Neural cell (in vitro differentiated cells): ENCODE results near the gene GNG4. TPM values are rescaled to one million over a fixed set of nuclear protein-coding genes. Genes with fewer than 3 reads are reported as not detected.

ENCODE experiments used
- H2AFZ ChIP-seq: fragments of 200-600, 300-800 bp; sonication (generic), shearing (Covaris generic); 2 replicates; pipeline ENCODE4 v1.6.0; 2014; ENCODE audit warnings: low read depth, mild to moderate bottlenecking, antibody characterized with exemption, low read length, moderate library complexity
- H3F3A ChIP-seq: fragments of 200-600 bp; shearing (Covaris generic); 2 replicates; pipeline ENCODE4 v1.6.1; 2016; ENCODE audit warnings: mild to moderate bottlenecking, moderate library complexity, mixed read lengths, antibody characterized with exemption, low read length; ENCODE audit not compliant: insufficient read depth, poor library complexity, severe bottlenecking
- H3K27ac ChIP-seq: fragments of 200-600, 300-800 bp; sonication (generic), shearing (Covaris generic); 2 replicates; pipeline ENCODE4 v1.5.1; 2014; ENCODE audit warnings: mild to moderate bottlenecking, low read length, moderate library complexity
- H3K27me3 ChIP-seq: fragments of 300-800, 200-600 bp; sonication (generic), shearing (Covaris generic); 2 replicates; pipeline ENCODE4 v1.6.0; 2014; ENCODE audit warnings: mild to moderate bottlenecking, low read depth, low read length, moderate library complexity; ENCODE audit not compliant: insufficient read depth
- H3K36me3 ChIP-seq: fragments of 300-800, 200-600 bp; sonication (generic), shearing (Covaris generic); 2 replicates; pipeline ENCODE4 v1.5.1; 2014; ENCODE audit warnings: mild to moderate bottlenecking, antibody characterized with exemption, low read length, moderate library complexity; ENCODE audit not compliant: insufficient read depth
- H3K4me2 ChIP-seq: fragments of 300-800, 200-600 bp; sonication (generic), shearing (Covaris generic); 2 replicates; pipeline ENCODE4 v1.6.0; 2014; ENCODE audit warnings: mild to moderate bottlenecking, low read length
- H3K4me3 ChIP-seq: fragments of 300-800, 200-600 bp; sonication (generic), shearing (Covaris generic); 2 replicates; pipeline ENCODE4 v1.5.1; 2014; ENCODE audit warnings: mild to moderate bottlenecking, low read length, moderate library complexity
- H3K79me2 ChIP-seq: fragments of 200-600 bp; shearing (Covaris generic); replicated peaks from 2 replicates; pipeline ENCODE4 v1.6.0; 2014; ENCODE audit warnings: mild to moderate bottlenecking, low read length, moderate library complexity; ENCODE audit not compliant: insufficient read depth
- H3K9ac ChIP-seq: fragments of 300-800, 200-600 bp; sonication (generic), shearing (Covaris generic); 2 replicates; pipeline ENCODE4 v1.6.1; 2016; ENCODE audit warnings: mild to moderate bottlenecking, low read length, mixed read lengths
- H3K9me2 ChIP-seq: fragments of 200-600 bp; shearing (Covaris generic); 2 replicates; pipeline ENCODE4 v1.6.1; 2016; ENCODE audit warnings: mild to moderate bottlenecking, low read length, mixed read lengths; ENCODE audit not compliant: insufficient read depth
- H3K9me3 ChIP-seq: fragments of 200-600, 300-800 bp; sonication (generic), shearing (Covaris generic); 2 replicates; pipeline ENCODE4 v1.6.1; 2016; ENCODE audit warnings: mild to moderate bottlenecking, mixed run types, low read length, moderate library complexity, mixed read lengths
- H4K20me1 ChIP-seq: fragments of 200-600 bp; shearing (Covaris generic); 2 replicates; pipeline ENCODE4 v1.6.1; 2016; ENCODE audit warnings: mild to moderate bottlenecking, mixed run types; ENCODE audit not compliant: insufficient read depth
- EP300 ChIP-seq: fragments of 450-650 bp; conservative IDR thresholded peaks from 2 replicates; pipeline ENCODE4 v1.6.1; 2014; ENCODE audit warnings: antibody characterized with exemption, mild to moderate bottlenecking, moderate library complexity; ENCODE audit not compliant: poor library complexity, severe bottlenecking
- EZH2 ChIP-seq: fragments of 200-600, 300-800 bp; shearing (Covaris generic), sonication (generic); IDR thresholded peaks from 2 replicates; pipeline ENCODE4 v1.6.1; 2014; ENCODE audit warnings: antibody characterized with exemption, low read length, borderline replicate concordance, mild to moderate bottlenecking; ENCODE audit not compliant: insufficient read depth, poor library complexity, severe bottlenecking
- MXI1 ChIP-seq: fragments of 450-650 bp; conservative IDR thresholded peaks from 2 replicates; pipeline ENCODE4 v1.6.1; 2014; ENCODE audit warnings: antibody characterized with exemption, mild to moderate bottlenecking; ENCODE audit not compliant: poor library complexity, severe bottlenecking
- POLR2AphosphoS5 ChIP-seq: IDR thresholded peaks from 2 replicates; pipeline ENCODE4 v1.6.1; 2012
- RAD21 ChIP-seq: fragments of 450-650 bp; conservative IDR thresholded peaks from 2 replicates; pipeline ENCODE4 v1.6.1; 2014; ENCODE audit warnings: antibody characterized with exemption, mild to moderate bottlenecking, moderate library complexity
- SMC3 ChIP-seq: fragments of 450-650 bp; conservative IDR thresholded peaks from 2 replicates; pipeline ENCODE4 v1.6.1; 2014; ENCODE audit warnings: antibody characterized with exemption, mild to moderate bottlenecking, moderate library complexity; ENCODE audit not compliant: poor library complexity
- TAF1 ChIP-seq: IDR thresholded peaks from 2 replicates; pipeline ENCODE4 v1.6.1; 2012; ENCODE audit warnings: low read depth
- polyA plus RNA-seq: library from polyadenylated mRNA; depleted of rRNA; stranded (reverse); fragments of >200 nt; gene quantifications from 2 replicates; pipeline ENCODE4 v1.2.3, GENCODE V29; 2014
- TF ChIP-seq, protein P1 (sequence below): fragments of 450-650 bp; IDR thresholded peaks from 2 replicates; pipeline ENCODE4 v1.5.1; 2014; ENCODE audit warnings: antibody characterized with exemption, mild to moderate bottlenecking, moderate library complexity; ENCODE audit not compliant: poor library complexity, severe bottlenecking
- TF ChIP-seq, protein P2 (sequence below): IDR thresholded peaks from 2 replicates; pipeline ENCODE4 v1.6.1; 2012; ENCODE audit warnings: borderline replicate concordance

Gene GNG4
- polyA plus RNA-seq, 1 donor from 2014 or later = 63.2 TPM

DNA sequence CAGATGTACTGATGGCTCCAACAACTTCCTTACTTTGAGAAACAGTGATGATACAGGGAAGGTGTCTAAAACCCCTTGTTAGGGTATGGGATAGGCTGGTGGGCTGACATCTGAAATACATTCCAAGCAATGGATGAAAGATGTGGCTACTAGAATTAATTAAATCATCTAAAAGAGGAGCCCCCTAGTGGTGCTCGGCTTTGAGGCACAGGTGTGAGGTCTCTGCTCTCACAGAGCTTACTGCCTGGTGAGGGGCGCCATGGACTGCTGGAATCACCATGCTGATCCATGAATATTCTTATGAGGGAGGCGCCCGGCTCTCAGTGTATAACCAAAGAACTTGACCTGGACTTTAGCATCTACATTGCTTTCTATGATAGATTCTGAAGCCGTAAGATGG is 48.5 kb downstream of the GNG4 start:
- TF ChIP-seq, protein P1, sequence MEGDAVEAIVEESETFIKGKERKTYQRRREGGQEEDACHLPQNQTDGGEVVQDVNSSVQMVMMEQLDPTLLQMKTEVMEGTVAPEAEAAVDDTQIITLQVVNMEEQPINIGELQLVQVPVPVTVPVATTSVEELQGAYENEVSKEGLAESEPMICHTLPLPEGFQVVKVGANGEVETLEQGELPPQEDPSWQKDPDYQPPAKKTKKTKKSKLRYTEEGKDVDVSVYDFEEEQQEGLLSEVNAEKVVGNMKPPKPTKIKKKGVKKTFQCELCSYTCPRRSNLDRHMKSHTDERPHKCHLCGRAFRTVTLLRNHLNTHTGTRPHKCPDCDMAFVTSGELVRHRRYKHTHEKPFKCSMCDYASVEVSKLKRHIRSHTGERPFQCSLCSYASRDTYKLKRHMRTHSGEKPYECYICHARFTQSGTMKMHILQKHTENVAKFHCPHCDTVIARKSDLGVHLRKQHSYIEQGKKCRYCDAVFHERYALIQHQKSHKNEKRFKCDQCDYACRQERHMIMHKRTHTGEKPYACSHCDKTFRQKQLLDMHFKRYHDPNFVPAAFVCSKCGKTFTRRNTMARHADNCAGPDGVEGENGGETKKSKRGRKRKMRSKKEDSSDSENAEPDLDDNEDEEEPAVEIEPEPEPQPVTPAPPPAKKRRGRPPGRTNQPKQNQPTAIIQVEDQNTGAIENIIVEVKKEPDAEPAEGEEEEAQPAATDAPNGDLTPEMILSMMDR = no peak
- TF ChIP-seq MXI1 (no peak), EZH2 (no peak)
- H3K4me2 ChIP-seq = no peak overlapping the region
- no peaks in the 10 kb centered on the region for H3F3A ChIP-seq

DNA sequence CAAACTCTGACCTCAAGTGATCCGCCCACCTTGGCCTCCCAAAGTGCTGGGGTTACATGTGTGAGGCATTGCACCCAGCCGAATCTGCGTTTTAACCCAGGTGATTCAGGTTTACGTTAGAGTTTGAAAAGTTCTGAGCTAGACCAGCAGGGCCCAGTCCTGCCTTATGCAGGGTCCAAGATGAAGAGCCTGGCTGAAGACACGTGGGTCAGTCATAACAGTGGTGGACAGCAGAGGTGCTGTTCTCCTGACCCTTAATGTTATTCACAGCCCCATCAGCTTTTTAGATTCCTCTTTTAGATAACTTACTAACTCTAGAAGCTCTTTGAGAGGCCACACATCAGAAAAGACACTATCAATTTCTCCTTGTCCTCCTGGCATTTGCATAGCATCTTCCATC is 50.0 kb downstream of the GNG4 start:
- no peaks in the 10 kb centered on the region for H3F3A ChIP-seq
- H3K9ac ChIP-seq = no peak overlapping the region
- no peaks in the 10 kb centered on the region for H3K9me2 ChIP-seq
- H4K20me1 ChIP-seq = no peaks in the 10 kb centered on the region
- no peaks in the 10 kb centered on the region for H3K27me3 ChIP-seq
- H2AFZ ChIP-seq = no peak overlapping the region
- H3K36me3 ChIP-seq = no peaks in the 10 kb centered on the region
- H3K4me2 ChIP-seq = no peak overlapping the region
- TF ChIP-seq RAD21 = no peak
- no peak for TF ChIP-seq POLR2AphosphoS5
- TF ChIP-seq SMC3 = no peak
- TF ChIP-seq EP300 = no peak
- TF ChIP-seq TAF1 = no peak
- no peak for TF ChIP-seq MXI1
- H3K79me2 ChIP-seq = no peaks in the 10 kb centered on the region
- no peaks in the 10 kb centered on the region for H3K9me3 ChIP-seq
- no peak overlapping the region for H3K27ac ChIP-seq
- H3K4me3 ChIP-seq = no peak overlapping the region

More for the DNA sequence above, 48.5 kb downstream of the GNG4 start:
- H3K9me2 ChIP-seq = no peaks in the 10 kb centered on the region
- no peaks in the 10 kb centered on the region for H3K9me3 ChIP-seq
- no peak overlapping the region for H3K9ac ChIP-seq
- H3K79me2 ChIP-seq = peaks cover 3% of the 10 kb centered on the region
- H3K4me3 ChIP-seq = no peak overlapping the region
- no peaks in the 10 kb centered on the region for H3K27me3 ChIP-seq
- no peaks in the 10 kb centered on the region for H3K36me3 ChIP-seq
- H2AFZ ChIP-seq = no peak overlapping the region
- H3K27ac ChIP-seq = no peak overlapping the region
- H4K20me1 ChIP-seq = no peaks in the 10 kb centered on the region

DNA sequence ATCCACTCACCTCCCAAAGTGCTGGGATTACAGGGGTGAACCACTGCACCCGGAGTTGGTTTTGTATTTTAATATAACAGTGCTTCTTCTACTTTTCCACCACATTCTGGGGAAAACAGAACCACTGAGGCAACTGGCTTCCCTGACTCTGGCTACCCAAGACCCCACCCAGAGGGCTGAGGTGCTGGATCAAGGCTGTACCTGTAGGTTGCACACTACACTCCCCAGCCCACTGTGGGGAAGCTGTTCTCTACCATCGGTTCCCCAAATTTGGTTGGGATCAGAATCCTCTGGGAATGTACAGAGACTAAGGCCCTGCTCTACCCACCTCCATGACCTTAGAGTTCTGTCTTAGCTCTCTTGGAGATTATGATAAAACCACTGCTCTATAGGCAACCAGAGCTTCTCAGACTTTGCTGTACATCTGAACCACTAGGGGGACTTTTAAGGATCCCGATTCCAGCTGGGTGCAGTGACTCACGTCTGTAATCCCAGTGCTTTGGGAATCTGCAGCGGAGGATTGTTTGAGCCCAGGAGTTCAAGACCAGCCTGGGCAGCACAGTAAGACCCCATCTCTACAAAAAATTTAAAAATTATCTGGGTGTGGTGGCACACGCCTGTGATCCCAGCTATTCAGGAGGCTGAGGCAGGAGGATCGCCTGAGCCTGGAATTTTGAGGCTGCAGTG is 51.6 kb downstream of the GNG4 start:
- Histone ChIP-seq H3K4me3 (no peak overlapping the region), H3K27ac (no peak overlapping the region), H3K9me2 (no peaks in the 10 kb centered on the region), H3K27me3 (no peaks in the 10 kb centered on the region), H3K9me3 (no peaks in the 10 kb centered on the region), H3F3A (no peaks in the 10 kb centered on the region), H3K9ac (no peak overlapping the region), H3K4me2 (no peak overlapping the region), H3K79me2 (no peaks in the 10 kb centered on the region), H2AFZ (no peak overlapping the region), H3K36me3 (no peaks in the 10 kb centered on the region), H4K20me1 (no peaks in the 10 kb centered on the region)
- TF ChIP-seq, protein P2, sequence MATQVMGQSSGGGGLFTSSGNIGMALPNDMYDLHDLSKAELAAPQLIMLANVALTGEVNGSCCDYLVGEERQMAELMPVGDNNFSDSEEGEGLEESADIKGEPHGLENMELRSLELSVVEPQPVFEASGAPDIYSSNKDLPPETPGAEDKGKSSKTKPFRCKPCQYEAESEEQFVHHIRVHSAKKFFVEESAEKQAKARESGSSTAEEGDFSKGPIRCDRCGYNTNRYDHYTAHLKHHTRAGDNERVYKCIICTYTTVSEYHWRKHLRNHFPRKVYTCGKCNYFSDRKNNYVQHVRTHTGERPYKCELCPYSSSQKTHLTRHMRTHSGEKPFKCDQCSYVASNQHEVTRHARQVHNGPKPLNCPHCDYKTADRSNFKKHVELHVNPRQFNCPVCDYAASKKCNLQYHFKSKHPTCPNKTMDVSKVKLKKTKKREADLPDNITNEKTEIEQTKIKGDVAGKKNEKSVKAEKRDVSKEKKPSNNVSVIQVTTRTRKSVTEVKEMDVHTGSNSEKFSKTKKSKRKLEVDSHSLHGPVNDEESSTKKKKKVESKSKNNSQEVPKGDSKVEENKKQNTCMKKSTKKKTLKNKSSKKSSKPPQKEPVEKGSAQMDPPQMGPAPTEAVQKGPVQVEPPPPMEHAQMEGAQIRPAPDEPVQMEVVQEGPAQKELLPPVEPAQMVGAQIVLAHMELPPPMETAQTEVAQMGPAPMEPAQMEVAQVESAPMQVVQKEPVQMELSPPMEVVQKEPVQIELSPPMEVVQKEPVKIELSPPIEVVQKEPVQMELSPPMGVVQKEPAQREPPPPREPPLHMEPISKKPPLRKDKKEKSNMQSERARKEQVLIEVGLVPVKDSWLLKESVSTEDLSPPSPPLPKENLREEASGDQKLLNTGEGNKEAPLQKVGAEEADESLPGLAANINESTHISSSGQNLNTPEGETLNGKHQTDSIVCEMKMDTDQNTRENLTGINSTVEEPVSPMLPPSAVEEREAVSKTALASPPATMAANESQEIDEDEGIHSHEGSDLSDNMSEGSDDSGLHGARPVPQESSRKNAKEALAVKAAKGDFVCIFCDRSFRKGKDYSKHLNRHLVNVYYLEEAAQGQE = no peak
- TF ChIP-seq EP300 (no peak), EZH2 (no peak), MXI1 (no peak), POLR2AphosphoS5 (no peak), TAF1 (no peak), RAD21 (no peak), SMC3 (no peak)
- TF ChIP-seq, protein P1 = no peak
